ENCODE results near the gene BNIPL.

The BNIPL gene

GRCh38 chr1:151008244-151009205 is 27.9 kb upstream of the BNIPL start, which contains the start of gene PRUNE1:
Gene PRUNE1, plus strand, starts transcription at chr1:151008449. Its CDS starts 184 bp downstream, at chr1:151008633.
- peak within 1 kb of the TSS; percentile 99 for H3K4me3 ChIP-seq (ENCODE audit: low read length)
- DNase-seq (ENCODE audit: low read depth, low spot score): peak; percentile 93

- peak overlapping the region; percentile 99 for H3K4me3 ChIP-seq (ENCODE audit: low read length)
- no peak for DNase-seq (ENCODE audit: low read depth, low spot score)
Observed at GRCh38 chr1:151009206-151009587, 27.2 kb upstream of the BNIPL start.

- H3K4me3 ChIP-seq (ENCODE audit: low read length): peak overlapping the region; percentile 99
- no peak for DNase-seq (ENCODE audit: low read depth, low spot score)
Observed at GRCh38 chr1:151009674-151010345, 26.6 kb upstream of the BNIPL start.

GRCh38 chr1:151010346-151010726 is 26.1 kb upstream of the BNIPL start:
- no peak for DNase-seq (ENCODE audit: low read depth, low spot score)
- H3K4me3 ChIP-seq (ENCODE audit: low read length): no peak overlapping the region

GRCh38 chr1:151011154-151011850 is 25.1 kb upstream of the BNIPL start:
- peak; percentile 57 for DNase-seq (ENCODE audit: low read depth, low spot score)
- H3K4me3 ChIP-seq (ENCODE audit: low read length): peak overlapping the region; percentile 9; the same call in 1 of the 2 replicates

- DNase-seq (ENCODE audit: low read depth, low spot score): no peak
- no peak overlapping the region for H3K4me3 ChIP-seq (ENCODE audit: low read length)
Observed at GRCh38 chr1:151012684-151013471, 23.5 kb upstream of the BNIPL start.

- DNase-seq (ENCODE audit: low read depth, low spot score): no peak
Observed at GRCh38 chr1:151013518-151013917, 22.9 kb upstream of the BNIPL start.

GRCh38 chr1:151024540-151025146 is 11.7 kb upstream of the BNIPL start:
- DNase-seq (ENCODE audit: low read depth, low spot score): peak; percentile 58

More at GRCh38 chr1:151013518-151013917, 22.9 kb upstream of the BNIPL start:
- no peak overlapping the region for H3K4me3 ChIP-seq (ENCODE audit: low read length)

GRCh38 chr1:151026460-151026859 is 9.9 kb upstream of the BNIPL start:
- DNase-seq (ENCODE audit: low read depth, low spot score): no peak
- no peak overlapping the region for H3K4me3 ChIP-seq (ENCODE audit: low read length)

More at GRCh38 chr1:151024540-151025146, 11.7 kb upstream of the BNIPL start:
- H3K4me3 ChIP-seq (ENCODE audit: low read length): no peak overlapping the region

GRCh38 chr1:151032164-151032563 is 4.2 kb upstream of the BNIPL start:
- H3K4me3 ChIP-seq (ENCODE audit: low read length): no peak overlapping the region
- DNase-seq (ENCODE audit: low read depth, low spot score): no peak

GRCh38 chr1:151035167-151035566 is 1.2 kb upstream of the BNIPL start:
- H3K4me3 ChIP-seq (ENCODE audit: low read length): no peak overlapping the region
- DNase-seq (ENCODE audit: low read depth, low spot score): no peak

GRCh38 chr1:151037032-151037431 is 646 bp downstream of the BNIPL start:
- H3K4me3 ChIP-seq (ENCODE audit: low read length): no peak overlapping the region
- no peak for DNase-seq (ENCODE audit: low read depth, low spot score)

- no peak overlapping the region for H3K4me3 ChIP-seq (ENCODE audit: low read length)
- DNase-seq (ENCODE audit: low read depth, low spot score): no peak
Observed at GRCh38 chr1:151039521-151039920, 3.1 kb downstream of the BNIPL start.

GRCh38 chr1:151043163-151043562 is 6.8 kb downstream of the BNIPL start:
- no peak for DNase-seq (ENCODE audit: low read depth, low spot score)
- H3K4me3 ChIP-seq (ENCODE audit: low read length): no peak overlapping the region

GRCh38 chr1:151047591-151047924 is 11.2 kb downstream of the BNIPL start, which contains the start of gene C1orf56:
Gene C1orf56, plus strand, starts transcription at chr1:151047751. Its CDS starts 97 bp downstream, at chr1:151047848.
- no peak for DNase-seq (ENCODE audit: low read depth, low spot score)
- H3K4me3 ChIP-seq (ENCODE audit: low read length): peak within 1 kb of the TSS; percentile 37

- peak overlapping the region; percentile 37 for H3K4me3 ChIP-seq (ENCODE audit: low read length)
- no peak for DNase-seq (ENCODE audit: low read depth, low spot score)
Observed at GRCh38 chr1:151047925-151048644, 11.7 kb downstream of the BNIPL start.

GRCh38 chr1:151048645-151049032 is 12.3 kb downstream of the BNIPL start:
- no peak for DNase-seq (ENCODE audit: low read depth, low spot score)
- no peak overlapping the region for H3K4me3 ChIP-seq (ENCODE audit: low read length)

GRCh38 chr1:151049458-151049857 is 13.1 kb downstream of the BNIPL start:
- no peak for DNase-seq (ENCODE audit: low read depth, low spot score)
- no peak overlapping the region for H3K4me3 ChIP-seq (ENCODE audit: low read length)

All from Jurkat, Clone E6-1 (cell line).